Activated CD8-positive, alpha-beta memory T cell treated with anti-CD3 and anti-CD28 coated beads for 36 hours (primary cell): ENCODE measurements around the gene PTPRD. TPM values are rescaled to one million over a fixed set of nuclear protein-coding genes. Genes with fewer than 3 reads are reported as not detected.

Experiments
- CTCF ChIA-PET: fragments of 350-600 bp; sonication (Branson Sonifier 250); formaldehyde crosslinking; loops from one replicate; lab custom pipeline; 2021; ENCODE audit warnings: antibody characterized with exemption; lab: Charles Lee
- POLR2A ChIA-PET: fragments of 350-600 bp; sonication (Branson Sonifier 250); formaldehyde crosslinking; loops from one replicate; lab custom pipeline; 2021; ENCODE audit warnings: antibody characterized with exemption; lab: Charles Lee
- total RNA-seq, 2 experiments: library from RNA; stranded (reverse); gene quantifications; one replicate each; pipeline ENCODE4 v1.2.3, GENCODE V29; 2021

The PTPRD gene
- total RNA-seq, 2 experiments from 2014 or later: 0.10 to 0.15 TPM

- CTCF ChIA-PET: no interaction called here
- POLR2A ChIA-PET: no interaction called here
Observed at GRCh38 chr9:8643896-8644295, 1968.9 kb downstream of the PTPRD start.

DNA sequence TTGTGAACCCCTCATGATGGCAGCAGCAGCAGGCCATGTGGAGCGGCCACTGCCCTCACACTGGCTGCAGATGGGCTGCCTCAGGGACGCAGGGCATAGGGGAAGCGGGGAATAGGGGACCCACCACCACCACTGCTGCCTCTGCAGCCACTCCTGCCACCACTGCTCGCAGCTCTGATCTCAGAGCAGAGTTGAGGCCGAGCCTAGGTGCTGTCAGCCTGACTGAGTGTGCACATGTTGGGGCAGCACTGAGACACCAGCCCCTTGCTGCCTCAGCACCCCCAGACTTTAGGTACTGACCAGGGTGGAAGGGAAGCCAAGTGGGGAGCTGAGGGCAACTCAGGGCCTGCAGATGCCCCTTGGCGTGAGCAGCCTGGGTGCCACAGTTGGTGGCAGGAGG is 1969.3 kb downstream of the PTPRD start:
- CTCF ChIA-PET: no interaction called here
- POLR2A ChIA-PET: no interaction called here

- ChIA-PET CTCF (no interaction called here), POLR2A (no interaction called here)
Observed at GRCh38 chr9:8640761-8641160, 1972.0 kb downstream of the PTPRD start.

DNA sequence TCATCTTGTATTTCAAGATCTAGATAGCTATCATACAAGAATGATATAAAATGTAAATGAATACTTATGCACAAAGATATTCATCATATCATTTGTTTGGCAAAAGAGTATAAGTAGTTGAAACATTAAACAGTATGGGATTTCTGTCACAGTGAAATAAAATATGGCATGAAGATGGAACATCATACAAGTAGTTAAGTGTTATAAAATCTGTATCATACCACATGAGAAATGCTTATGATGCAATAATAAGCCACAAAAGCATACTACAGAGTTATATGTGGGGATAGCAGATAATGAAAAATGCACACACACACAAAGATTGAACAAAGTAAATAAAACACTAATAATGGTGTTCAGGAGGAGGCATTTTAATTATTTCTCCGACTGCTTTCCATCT is 1975.2 kb downstream of the PTPRD start:
- ChIA-PET CTCF (no interaction called here), POLR2A (no interaction called here)

DNA sequence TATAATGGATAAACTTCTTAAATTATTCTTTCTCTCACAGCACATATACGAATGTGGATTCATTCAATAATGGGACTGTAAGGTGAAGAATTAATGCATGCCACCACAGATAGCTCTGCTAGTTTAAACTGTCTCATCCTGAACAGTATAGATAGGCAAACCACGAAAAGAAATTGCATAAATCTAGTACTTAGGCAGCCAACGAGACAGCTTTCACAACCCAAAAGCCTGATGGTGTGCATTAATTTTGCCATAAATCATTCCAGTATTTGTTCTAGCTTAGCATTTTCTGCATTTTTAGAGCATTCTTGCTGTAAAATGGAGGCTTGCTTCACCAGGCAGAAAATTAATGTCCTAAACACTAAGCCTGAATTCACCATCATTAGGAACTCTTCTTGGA is 1979.0 kb downstream of the PTPRD start:
- CTCF ChIA-PET: no interaction called here
- POLR2A ChIA-PET: no interaction called here

GRCh38 chr9:8632493-8632892 is 1980.3 kb downstream of the PTPRD start:
- POLR2A ChIA-PET: no interaction called here

DNA sequence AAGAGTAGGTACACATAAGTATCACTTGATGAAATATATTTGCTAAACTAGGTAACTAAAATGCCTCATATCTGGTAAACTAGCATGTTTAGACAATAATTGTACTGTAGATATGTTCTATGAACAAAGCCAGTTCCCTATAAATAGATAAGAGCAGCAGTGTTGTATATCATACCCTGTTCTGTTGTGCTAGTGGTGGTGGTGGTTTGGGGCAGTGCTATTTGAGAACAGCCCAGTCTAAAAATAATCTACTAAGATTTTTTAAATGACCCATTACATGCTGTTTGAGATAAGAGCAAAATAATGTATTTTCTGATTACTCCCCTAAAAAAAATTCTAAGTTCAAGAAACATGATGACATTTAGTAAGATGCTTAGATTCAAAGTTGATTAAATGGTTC is 1984.0 kb downstream of the PTPRD start:
- POLR2A ChIA-PET: no interaction called here
- CTCF ChIA-PET: no interaction called here

More at GRCh38 chr9:8632493-8632892, 1980.3 kb downstream of the PTPRD start:
- CTCF ChIA-PET: no interaction called here

DNA sequence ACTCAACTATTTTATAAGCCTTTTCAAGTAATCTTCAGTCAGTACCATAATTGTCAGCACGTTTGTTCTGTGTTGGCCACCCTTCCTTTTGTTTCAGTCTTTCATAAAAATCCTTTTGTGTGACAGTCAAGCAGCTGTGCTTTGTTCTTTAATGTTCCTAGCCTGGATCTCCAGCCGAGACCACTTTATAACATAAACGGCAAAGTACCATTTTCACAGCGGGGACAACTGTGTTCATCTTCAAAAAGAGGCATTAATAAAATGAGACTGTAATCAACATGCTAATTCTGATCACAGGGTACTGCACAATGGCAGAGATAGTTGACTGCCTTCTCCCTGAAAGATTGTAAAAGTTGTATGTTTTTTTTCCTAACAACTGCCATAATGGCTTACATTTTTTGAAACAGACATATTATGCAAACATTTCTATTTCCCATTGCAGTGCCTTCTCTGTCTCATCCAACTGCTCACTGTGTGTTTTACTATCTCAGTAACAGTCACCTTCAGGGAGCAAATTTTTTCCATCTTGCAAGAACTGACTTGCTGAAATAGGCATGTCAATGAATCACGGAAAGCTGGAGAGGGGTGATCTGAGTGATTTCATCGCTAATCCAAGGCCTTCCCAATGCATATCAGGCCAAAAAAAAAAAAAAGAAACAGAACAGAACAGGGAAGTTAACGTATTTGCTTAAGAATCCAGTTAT is 1984.7 kb downstream of the PTPRD start:
- POLR2A ChIA-PET: no interaction called here
- CTCF ChIA-PET: no interaction called here

DNA sequence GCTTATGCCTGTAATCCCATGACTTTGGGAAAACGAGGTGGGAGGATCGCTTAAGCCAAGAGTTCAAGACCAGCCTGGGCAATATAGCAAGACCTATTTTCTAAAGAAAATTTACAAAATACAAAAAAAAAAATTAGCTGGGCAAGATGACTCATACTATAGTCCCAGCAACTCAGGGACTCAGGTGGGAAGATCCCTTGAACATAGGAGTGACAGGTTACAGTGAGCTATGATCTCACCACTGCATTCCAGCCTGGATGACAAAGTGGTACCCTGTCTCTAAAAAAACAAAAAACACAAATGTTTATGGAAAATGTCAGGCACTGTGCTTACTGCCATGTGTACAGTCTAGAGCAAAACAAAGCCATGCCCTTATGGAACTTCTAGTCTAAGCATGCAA is 1989.9 kb downstream of the PTPRD start:
- CTCF ChIA-PET: no interaction called here

DNA sequence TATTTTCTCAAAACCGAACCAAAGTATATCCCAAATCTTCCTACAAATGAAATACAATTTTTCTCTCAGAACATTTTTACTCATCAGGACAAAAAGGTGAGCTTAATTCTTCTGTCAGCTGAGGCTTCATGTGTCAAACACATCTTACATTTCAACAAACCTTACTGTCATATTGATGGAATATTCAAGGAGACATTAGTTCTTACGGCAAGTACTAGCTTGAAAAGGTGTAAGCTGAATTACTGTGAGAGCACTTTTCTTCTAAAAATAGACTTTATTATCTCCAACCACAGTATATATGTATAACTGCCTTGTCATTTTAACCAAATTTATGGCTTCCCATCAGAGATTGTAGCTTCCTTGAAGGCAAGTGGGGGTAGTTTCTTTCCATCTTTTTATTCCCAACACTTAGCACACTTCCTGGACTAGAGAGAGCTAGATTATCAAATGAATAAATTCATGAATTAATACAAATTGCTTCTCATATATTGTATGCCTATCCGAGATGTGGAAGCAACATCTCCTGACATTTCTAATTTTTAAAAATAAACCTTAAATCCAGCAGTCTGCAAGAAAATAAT is 1990.5 kb downstream of the PTPRD start:
- POLR2A ChIA-PET: no interaction called here
- CTCF ChIA-PET: no interaction called here

More for the DNA sequence above, 1989.9 kb downstream of the PTPRD start:
- POLR2A ChIA-PET: no interaction called here

DNA sequence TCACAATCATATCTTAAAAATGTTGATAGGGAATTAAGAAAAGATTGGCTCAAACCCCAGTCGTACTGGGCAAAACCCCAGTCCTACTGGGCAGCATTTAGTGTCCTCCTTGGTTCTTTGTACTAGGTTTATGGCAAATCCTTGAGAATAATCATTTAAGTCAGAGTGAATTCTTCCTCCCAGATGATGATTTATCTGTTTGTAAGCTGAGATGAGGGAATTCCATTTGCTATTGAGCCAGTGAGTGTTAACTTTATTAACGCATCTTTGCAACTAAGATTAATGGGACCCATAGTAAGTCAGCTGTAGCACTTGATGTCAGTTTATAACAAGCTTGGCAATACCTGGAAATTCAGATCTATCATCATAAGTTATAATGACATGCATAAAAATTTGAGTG is 1991.4 kb downstream of the PTPRD start:
- CTCF ChIA-PET: no interaction called here
- POLR2A ChIA-PET: no interaction called here

DNA sequence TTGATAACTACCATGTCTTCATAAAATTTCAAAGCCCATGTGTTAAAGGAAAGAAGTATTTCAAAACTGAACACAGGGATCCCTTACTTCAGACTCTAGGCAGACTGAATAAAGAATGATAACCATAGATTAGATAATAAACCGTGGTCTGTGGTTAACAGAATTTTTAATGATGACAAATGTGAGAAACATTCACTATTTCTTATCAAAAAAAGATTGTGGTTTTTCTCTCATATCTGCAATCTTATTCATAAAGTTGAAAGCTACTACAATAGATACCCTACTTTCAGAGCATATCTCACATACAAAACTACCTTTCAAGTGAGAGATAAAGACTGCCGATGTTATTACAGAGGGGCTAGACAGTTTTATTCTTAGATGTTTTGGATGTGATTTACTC is 1996.4 kb downstream of the PTPRD start:
- ChIA-PET CTCF (no interaction called here), POLR2A (no interaction called here)

- CTCF ChIA-PET: no interaction called here
Observed at GRCh38 chr9:8614926-8615440, 1997.8 kb downstream of the PTPRD start.

GRCh38 chr9:8613346-8613825 is 1999.4 kb downstream of the PTPRD start:
- CTCF ChIA-PET: no interaction called here
- POLR2A ChIA-PET: no interaction called here

More at GRCh38 chr9:8614926-8615440, 1997.8 kb downstream of the PTPRD start:
- POLR2A ChIA-PET: no interaction called here

GRCh38 chr9:8611153-8611552 is 2001.6 kb downstream of the PTPRD start:
- ChIA-PET CTCF (no interaction called here), POLR2A (no interaction called here)

- ChIA-PET CTCF (no interaction called here), POLR2A (no interaction called here)
Observed at GRCh38 chr9:8610256-8610655, 2002.5 kb downstream of the PTPRD start.

DNA sequence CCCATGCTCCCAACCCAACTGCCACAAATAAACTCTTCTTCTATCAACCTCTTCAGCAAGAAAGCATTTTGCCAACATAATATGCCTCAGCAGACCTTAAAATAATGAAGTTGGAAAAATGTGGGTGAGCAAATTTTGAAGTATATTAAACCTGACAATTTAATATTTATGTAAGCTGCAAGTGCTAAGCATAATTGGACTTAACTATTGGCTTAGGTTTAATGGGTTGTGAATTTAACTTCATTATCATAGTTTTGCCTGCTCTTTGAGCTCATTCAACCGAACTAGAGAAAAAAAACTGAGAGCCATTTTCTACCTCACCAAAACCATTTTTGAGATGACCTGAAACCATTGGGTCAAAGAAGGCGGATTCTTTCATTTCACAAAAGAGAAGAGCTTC is 2007.7 kb downstream of the PTPRD start:
- CTCF ChIA-PET: no interaction called here
- POLR2A ChIA-PET: no interaction called here

DNA sequence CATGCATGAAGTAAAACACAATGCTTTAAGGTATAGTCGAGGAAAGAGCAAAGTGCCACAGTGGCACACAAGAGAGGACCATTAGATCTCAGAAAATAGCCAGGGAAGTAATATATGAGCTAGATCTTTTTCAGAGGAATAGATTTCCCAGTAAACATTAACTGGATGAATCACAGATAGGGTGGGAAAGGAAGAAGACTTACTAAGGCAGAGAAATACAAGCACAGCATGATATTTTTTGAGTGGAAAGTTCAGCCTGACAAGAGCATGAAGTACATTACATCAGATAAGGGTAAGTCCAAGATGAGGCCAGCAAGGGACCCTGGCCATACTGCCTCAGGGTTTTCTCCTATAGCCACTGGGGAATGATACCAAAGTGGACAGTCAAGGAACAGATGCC is 2008.6 kb downstream of the PTPRD start:
- CTCF ChIA-PET: no interaction called here
- POLR2A ChIA-PET: no interaction called here

DNA sequence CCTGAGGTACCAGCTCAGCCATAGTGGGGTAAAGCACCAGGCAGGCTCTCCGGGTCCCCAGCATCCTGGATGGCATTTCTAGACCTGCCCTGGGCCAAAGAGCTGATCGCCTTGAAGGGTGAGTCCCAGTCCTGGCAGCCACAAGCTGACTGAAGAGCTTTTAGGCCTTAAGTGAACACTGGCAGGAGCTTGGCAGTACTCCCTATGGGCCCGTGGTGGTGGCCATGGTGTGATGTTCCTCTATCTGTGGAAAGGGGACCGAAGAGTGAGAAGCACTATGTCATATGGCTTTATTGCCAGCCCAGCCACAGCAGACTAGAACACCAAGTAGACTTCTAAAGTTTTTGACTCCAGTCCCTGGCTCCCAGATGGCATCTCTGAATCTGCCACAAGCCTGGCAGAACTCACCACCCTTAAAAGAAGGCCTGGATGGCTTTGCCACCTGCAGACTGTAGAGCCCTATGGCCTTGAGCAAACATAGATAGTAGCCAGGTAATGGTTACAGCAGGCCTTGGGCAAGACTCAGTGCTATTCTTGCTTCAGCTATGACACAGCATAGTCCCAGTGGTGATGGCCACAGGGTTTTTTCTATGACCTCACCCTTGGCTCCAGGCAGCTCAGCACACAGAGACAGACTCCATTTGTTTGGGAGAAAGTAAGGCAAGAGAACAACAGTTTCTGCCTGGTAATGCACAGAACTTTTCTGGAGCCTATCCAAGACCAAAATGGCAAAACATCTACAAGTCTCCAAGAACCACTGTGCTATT is 2011.7 kb downstream of the PTPRD start:
- ChIA-PET POLR2A (no interaction called here), CTCF (no interaction called here)

DNA sequence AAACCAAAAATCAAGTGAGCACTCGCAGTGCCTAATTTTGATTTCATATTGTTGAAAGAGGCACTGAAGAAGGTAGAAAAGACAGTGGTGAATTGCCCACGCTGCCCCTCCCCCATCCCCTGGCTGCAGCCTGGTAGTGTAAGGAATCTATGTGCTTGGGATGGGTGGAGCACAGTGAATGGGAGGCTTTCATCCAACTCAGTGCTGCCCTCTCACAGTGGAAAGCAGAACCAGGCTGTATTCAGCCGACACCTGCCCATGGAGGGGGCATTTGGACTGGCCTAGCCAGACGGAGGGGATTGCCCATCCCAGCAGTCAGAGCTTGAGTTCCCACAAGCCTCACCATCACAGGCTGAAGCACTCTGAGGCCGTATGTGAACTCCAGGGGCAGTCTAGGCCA is 2012.9 kb downstream of the PTPRD start:
- ChIA-PET CTCF (no interaction called here), POLR2A (no interaction called here)
